HL-60 (cell line): Measurements from ENCODE around the gene COL5A2.

ENCODE experiments used
- DNase-seq, 2 experiments: peaks; one replicate each; pipeline ENCODE4 v3.0.0-alpha.2; 2010 to 2020; ENCODE audit warnings: low read depth in 1 of 2, low spot score in 1 of 2
- H3K27ac ChIP-seq: fragments of 250-450 bp; sonication (Bioruptor Pico); replicated peaks from 2 replicates; pipeline ENCODE4 v1.5.1; 2020; ENCODE audit warnings: mild to moderate bottlenecking, moderate library complexity
- H3K27me3 ChIP-seq: fragments of 250-450 bp; sonication (Bioruptor Pico); 2 replicates; pipeline ENCODE4 v1.5.1; 2021; ENCODE audit warnings: mild to moderate bottlenecking, moderate library complexity; ENCODE audit not compliant: insufficient read depth, poor library complexity, severe bottlenecking
- H3K4me3 ChIP-seq: replicated peaks from 2 replicates; pipeline ENCODE4 v1.5.1; 2011; ENCODE audit warnings: mild to moderate bottlenecking, control low read depth, low read length; ENCODE audit not compliant: insufficient read depth
- CTCF ChIP-seq: IDR thresholded peaks from one replicate; pipeline ENCODE4 v1.5.1; 2011; ENCODE audit warnings: low read length, control low read depth, inconsistent platforms; ENCODE audit not compliant: insufficient read depth
- GABPA ChIP-seq: IDR thresholded peaks from 2 replicates; pipeline ENCODE4 v1.6.1; 2012; ENCODE audit warnings: low read depth
- POLR2AphosphoS5 ChIP-seq: IDR thresholded peaks from 2 replicates; pipeline ENCODE4 v1.6.1; 2012; ENCODE audit warnings: low read depth
- REST ChIP-seq: IDR thresholded peaks from 2 replicates; pipeline ENCODE4 v1.6.1; 2012; ENCODE audit warnings: low read depth; ENCODE audit not compliant: insufficient replicate concordance
- SPI1 ChIP-seq: IDR thresholded peaks from 2 replicates; pipeline ENCODE4 v1.6.1; 2012; ENCODE audit warnings: low read depth, mild to moderate bottlenecking, borderline replicate concordance

The COL5A2 gene

GRCh38 chr2:189214484-189214883 is 34.9 kb upstream of the COL5A2 start:
- Histone ChIP-seq H3K4me3 (no peak overlapping the region), H3K27ac (no peak overlapping the region), H3K27me3 (peaks cover 3% of the 10 kb centered on the region)
- DNase-seq, result no peak
- TF ChIP-seq SPI1, result no peak
- no peak for TF ChIP-seq CTCF
- TF ChIP-seq GABPA, result no peak
- TF ChIP-seq POLR2AphosphoS5, result no peak
- TF ChIP-seq REST, result no peak

- no peak for TF ChIP-seq SPI1
- H3K27me3 ChIP-seq, result peaks cover 3% of the 10 kb centered on the region
- DNase-seq, result no peak
- no peak overlapping the region for H3K4me3 ChIP-seq
- H3K27ac ChIP-seq, result no peak overlapping the region
Measured at GRCh38 chr2:189213250-189213649, 33.7 kb upstream of the COL5A2 start.

- Histone ChIP-seq H3K27ac (no peak overlapping the region), H3K4me3 (no peak overlapping the region), H3K27me3 (no peaks in the 10 kb centered on the region)
- TF ChIP-seq CTCF (no peak), SPI1 (no peak), REST (no peak), GABPA (no peak), POLR2AphosphoS5 (no peak)
- DNase-seq, result no peak
Measured at GRCh38 chr2:189210250-189211087, 30.9 kb upstream of the COL5A2 start.

- no peak overlapping the region for H3K27ac ChIP-seq
- DNase-seq, result no peak
- TF ChIP-seq CTCF, result no peak
- no peak for TF ChIP-seq GABPA
- no peak for TF ChIP-seq REST
- no peak for TF ChIP-seq POLR2AphosphoS5
- TF ChIP-seq SPI1, result no peak
Measured at GRCh38 chr2:189208254-189208653, 28.7 kb upstream of the COL5A2 start.

More at GRCh38 chr2:189208254-189208653, 28.7 kb upstream of the COL5A2 start:
- Histone ChIP-seq H3K4me3 (no peak overlapping the region), H3K27me3 (no peaks in the 10 kb centered on the region)
